ENCODE data around the gene EPB41L5. TPM values are rescaled to one million over a fixed set of nuclear protein-coding genes. Genes with fewer than 3 reads are reported as not detected.
"Not testable (repeated sequence)": the region's sequence is repeated elsewhere in the genome, so short reads cannot be mapped to it uniquely, and the experiment has no call there.

Gene EPB41L5
- total RNA-seq, 2 donors from 2014 or later = 3.2 to 9.2 TPM

DNA sequence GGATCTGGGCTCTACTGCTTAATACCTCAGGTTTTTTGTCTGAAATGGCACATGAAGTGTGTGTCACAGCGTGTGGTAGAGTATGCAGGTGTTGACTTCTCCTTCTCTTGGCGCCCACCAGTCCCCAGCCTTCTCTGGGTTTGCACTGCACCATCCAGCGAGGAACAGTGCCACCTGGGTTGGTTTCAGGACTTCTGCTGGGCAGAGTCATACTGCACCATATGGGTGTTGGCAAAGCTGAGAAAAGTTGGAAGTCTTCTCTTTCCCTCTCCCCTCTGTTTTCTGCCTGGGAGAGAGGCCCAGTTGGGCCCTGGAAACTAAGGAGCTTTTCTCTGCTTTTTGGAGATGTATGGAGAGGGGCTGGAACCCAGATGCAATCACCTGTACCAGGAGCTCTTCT is 166.5 kb downstream of the EPB41L5 start:
- Mint-ChIP-seq H3K27ac (peak overlapping the region; percentile 48 to 61), H3K36me3 (peaks cover 5 to 10% of the 10 kb centered on the region in 2 donors), H3K9me3 (peaks cover 0 to 7% of the 10 kb centered on the region in 2 donors)
- no peak for DNase-seq (ENCODE audit: low spot score in 2 of 2)
- ATAC-seq = no peak

DNA sequence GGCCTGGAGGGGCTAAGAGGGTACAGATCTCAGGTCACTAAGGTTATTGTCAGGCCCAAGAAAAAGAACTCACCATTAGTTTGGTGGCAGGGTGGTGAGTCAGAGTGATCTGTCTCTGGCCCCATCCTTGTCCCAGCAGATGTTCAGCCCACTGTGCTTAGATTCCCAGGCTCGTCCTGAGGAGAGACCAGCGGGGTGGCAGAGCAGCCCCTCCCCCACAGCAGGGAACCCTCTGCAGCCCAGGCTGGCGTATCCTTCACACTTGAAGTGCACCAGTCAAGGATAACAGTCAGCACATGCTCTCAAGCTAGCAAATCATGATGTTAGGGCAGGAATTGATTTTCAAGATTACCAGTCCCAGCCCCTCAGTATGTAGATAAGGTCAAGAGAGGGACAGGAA is 167.2 kb downstream of the EPB41L5 start:
- no peak for ATAC-seq
- H3K27ac Mint-ChIP-seq = peak overlapping the region in 1 of 2 donors; percentile 61
- peaks cover 6 to 10% of the 10 kb centered on the region in 2 donors for H3K36me3 Mint-ChIP-seq
- peaks cover 0 to 7% of the 10 kb centered on the region in 2 donors for H3K9me3 Mint-ChIP-seq
- DNase-seq (ENCODE audit: low spot score in 2 of 2) = no peak

DNA sequence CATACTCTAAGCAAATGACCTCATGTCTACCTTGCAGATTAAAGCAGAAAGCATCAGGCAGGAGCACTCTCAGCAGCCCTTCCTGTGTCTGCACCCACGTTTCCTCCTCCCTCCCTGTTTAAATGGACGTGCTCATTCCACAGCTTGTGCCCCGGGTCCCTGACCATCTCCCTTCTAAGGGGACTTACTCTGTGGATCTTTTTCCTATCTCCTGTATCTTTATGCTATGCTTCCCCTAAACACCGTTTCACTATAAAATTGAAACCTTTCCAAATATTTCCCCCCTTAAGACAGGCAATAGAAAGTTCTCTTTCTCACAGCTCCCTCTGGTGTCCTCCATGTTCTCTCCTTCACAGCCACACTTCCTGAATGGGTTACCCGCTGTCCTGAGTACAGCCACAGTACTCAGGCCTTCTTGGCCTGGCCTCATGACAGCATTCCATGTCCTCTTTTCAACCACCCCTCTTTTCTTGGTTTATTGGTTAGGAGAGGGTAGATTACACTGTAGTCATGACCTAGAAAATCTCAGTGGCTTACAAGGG is 169.2 kb downstream of the EPB41L5 start:
- peaks cover 10% of the 10 kb centered on the region in 2 donors for H3K36me3 Mint-ChIP-seq
- peaks cover 3 to 7% of the 10 kb centered on the region in 2 donors for H3K9me3 Mint-ChIP-seq
- ATAC-seq (no peak), DNase-seq (ENCODE audit: low spot score in 2 of 2) (no peak)
- peak overlapping the region; percentile 43 to 58 for H3K27ac Mint-ChIP-seq

DNA sequence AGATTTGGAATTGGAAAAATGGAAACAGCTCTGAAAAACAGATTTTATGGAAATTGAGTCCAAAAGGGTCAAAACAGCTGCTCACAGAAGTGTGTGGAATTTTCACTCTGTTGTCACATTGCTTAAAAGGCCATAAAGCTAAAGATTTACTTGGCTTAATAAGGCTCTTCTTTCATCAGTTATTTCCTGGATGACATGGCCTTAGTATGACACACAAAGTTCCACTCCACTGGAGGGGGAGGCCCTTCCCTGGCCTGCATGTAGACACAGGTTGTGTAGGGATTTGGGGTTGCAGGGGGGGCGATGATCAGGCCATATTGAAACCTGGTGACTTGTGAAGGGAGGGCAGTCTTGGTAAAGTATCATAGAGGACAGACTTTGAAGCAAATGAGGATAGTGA is 176.3 kb downstream of the EPB41L5 start:
- Mint-ChIP-seq H3K9me3 (peaks cover 20 to 26% of the 10 kb centered on the region in 2 donors), H3K36me3 (peaks cover 16 to 30% of the 10 kb centered on the region in 2 donors), H3K27ac (no peak overlapping the region)
- no peak for DNase-seq (ENCODE audit: low spot score in 2 of 2)
- ATAC-seq = peak in 1 of 2 donors; percentile 49

DNA sequence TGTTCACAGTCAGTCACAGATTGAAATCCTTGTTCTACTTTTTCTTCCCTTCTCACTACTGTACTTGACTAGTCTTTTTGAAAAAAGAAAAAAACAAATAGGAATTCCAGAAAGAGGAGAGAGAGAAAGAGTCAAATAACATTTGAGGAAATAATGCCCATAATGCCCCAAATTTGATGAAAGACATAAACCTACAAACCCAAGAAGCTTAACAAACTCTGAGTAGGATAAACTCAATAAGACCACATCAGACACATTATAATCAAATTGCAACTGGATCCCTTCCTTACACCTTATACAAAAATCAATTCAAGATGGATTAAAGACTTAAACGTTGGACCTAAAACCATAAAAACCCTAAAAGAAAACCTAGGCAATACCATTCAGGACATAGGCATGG is 179.4 kb downstream of the EPB41L5 start:
- DNase-seq (ENCODE audit: low spot score in 2 of 2) = no peak
- Mint-ChIP-seq H3K9me3 (peaks cover 20 to 27% of the 10 kb centered on the region in 2 donors), H3K27ac (no peak overlapping the region), H3K36me3 (peaks cover 16 to 27% of the 10 kb centered on the region in 2 donors)
- no peak for ATAC-seq

DNA sequence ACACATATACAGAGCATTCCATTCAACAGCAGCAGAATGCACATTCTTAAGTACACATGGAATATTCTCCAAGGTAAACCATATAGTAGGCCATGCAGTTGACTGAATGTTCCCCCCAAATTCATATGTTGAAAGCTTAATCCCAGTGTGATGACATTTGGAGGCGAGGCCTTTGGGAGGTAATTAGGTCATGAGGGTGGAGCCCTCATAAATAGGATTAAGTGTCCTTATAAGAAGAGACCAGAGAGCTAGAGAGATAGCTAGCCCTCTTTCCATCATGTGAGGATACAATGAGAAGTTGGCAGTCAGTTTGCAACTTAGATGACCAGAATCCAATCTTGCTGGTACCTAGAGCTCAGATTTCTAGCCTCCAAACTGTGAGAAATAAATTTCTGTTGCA is 182.7 kb downstream of the EPB41L5 start:
- Mint-ChIP-seq H3K27ac (no peak overlapping the region), H3K36me3 (peaks cover 22 to 27% of the 10 kb centered on the region in 2 donors), H3K9me3 (peaks cover 27 to 29% of the 10 kb centered on the region in 2 donors)
- ATAC-seq (no peak), DNase-seq (ENCODE audit: low spot score in 2 of 2) (no peak)

DNA sequence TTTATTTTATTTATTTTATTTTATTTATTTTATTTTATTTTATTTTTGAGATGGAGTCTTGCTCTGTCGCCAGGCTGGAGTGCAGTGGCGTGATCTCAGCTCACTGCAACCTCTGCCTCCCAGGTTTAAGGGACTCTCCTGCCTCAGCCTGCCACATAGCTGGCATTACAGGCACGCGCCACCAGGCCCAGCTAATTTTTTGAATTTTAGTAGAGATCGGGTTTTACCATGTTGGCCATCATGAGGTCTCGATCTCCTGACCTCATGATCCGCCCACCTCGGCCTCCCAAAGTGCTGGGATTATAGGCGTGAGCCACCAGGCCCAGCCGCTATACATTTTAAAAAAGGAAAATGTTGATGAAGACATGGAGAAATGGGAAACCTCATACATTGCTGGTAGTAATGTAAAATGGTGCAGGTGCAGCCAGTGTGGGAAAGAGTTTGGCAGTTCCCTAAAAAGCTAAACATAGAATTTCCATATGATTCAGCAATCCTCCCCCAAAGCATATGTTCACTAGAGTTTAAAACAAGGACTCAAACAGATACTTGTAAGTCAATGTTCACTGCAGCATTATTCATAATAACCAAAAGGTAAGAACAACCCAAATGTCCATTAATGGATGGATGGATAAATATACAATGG is 187.1 kb downstream of the EPB41L5 start:
- ATAC-seq; H3K36me3 Mint-ChIP-seq; H3K27ac Mint-ChIP-seq; DNase-seq (ENCODE audit: low spot score in 2 of 2): not testable (repeated sequence)
- H3K9me3 Mint-ChIP-seq = peaks cover 9 to 11% of the 10 kb centered on the region in 2 donors

DNA sequence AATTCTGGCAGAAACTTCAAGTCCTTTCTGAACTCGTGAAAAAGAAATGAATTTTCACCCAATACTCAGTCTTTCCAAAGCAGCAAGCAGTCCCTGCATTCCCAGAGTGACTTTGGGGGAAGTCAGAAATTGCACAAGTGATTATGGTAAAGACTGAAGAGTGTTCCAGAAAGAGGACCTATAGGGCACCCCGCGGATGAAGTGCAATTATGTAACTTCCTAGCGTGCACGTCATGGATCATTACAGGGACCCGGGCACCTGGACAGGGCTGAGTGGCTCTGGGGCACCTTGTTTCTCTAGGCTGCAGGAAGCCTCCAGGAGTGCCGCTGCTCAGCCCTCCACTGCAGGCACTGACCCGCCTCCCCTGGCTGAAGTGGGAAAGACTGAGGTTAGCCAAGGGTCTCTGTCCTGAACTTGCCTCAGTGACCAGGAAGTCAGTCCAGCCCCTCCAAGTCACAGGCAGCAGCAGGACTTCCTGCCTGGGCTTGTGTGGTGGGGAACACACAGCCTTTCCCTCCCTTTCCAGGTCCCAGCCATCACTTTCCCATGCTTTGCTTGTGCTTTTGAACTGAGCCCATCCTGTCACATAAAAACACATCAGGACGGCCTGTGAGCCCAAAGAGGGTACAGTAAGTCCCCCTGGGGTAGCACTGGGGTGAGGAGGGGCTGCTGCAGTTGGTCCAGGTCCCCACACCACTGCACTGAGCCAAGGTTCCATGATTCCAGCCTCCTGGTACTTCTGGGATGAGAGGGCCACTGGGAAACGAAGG is 190.6 kb downstream of the EPB41L5 start:
- Mint-ChIP-seq H3K36me3 (peaks cover 0 to 6% of the 10 kb centered on the region in 2 donors), H3K27ac (no peak overlapping the region), H3K9me3 (peaks cover 4 to 9% of the 10 kb centered on the region in 2 donors)
- DNase-seq (ENCODE audit: low spot score in 2 of 2) (no peak), ATAC-seq (no peak)

DNA sequence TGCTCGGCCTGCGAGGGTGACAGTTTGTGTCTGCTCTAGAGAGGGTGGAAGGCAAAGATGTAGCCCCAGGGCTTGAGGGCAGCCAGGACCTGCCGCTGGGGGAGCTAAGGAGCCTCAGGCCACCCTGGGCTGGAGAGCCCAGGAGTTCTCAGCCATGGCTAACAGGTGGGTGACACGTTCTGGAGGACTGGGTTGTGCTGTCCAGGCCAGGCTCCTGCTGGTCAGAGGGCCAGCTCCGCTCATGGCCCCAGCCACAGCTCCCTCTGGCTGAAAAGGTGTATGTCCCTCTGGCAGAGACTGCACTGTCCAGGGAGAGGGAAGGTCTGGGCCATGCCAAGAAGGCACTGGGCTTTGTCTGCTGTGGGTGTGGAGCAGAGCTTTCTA is 191.1 kb downstream of the EPB41L5 start:
- H3K9me3 Mint-ChIP-seq = peaks cover under 1 to 5% of the 10 kb centered on the region in 2 donors
- DNase-seq (ENCODE audit: low spot score in 2 of 2) = no peak
- H3K36me3 Mint-ChIP-seq = peaks cover 0 to 2% of the 10 kb centered on the region in 2 donors
- no peak overlapping the region for H3K27ac Mint-ChIP-seq
- peak in 1 of 2 donors; percentile 24 for ATAC-seq

DNA sequence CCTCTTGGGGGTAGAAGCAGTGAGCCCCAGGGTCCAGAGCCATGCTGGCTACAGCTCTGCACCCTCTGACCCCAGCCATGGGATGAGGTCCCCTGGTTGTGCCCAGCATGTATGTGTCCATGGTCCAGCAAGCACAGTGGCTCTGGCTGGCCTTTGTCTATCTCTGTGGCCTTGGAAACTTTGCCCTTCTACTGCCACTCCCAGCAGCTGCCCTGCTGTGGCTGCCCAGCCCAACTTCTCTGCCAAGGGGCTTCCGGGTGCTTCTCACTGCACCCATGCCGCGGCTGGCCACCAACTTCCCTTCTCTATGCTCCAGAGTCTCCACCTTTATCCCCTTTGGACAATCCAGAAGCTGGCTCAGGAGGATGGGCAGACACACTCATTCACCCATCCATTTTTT is 191.5 kb downstream of the EPB41L5 start:
- ATAC-seq (no peak), DNase-seq (ENCODE audit: low spot score in 2 of 2) (no peak)
- H3K9me3 Mint-ChIP-seq = peaks cover 0 to 4% of the 10 kb centered on the region in 2 donors
- no peaks in the 10 kb centered on the region for H3K36me3 Mint-ChIP-seq
- peak overlapping the region in 1 of 2 donors; percentile 45 for H3K27ac Mint-ChIP-seq

DNA sequence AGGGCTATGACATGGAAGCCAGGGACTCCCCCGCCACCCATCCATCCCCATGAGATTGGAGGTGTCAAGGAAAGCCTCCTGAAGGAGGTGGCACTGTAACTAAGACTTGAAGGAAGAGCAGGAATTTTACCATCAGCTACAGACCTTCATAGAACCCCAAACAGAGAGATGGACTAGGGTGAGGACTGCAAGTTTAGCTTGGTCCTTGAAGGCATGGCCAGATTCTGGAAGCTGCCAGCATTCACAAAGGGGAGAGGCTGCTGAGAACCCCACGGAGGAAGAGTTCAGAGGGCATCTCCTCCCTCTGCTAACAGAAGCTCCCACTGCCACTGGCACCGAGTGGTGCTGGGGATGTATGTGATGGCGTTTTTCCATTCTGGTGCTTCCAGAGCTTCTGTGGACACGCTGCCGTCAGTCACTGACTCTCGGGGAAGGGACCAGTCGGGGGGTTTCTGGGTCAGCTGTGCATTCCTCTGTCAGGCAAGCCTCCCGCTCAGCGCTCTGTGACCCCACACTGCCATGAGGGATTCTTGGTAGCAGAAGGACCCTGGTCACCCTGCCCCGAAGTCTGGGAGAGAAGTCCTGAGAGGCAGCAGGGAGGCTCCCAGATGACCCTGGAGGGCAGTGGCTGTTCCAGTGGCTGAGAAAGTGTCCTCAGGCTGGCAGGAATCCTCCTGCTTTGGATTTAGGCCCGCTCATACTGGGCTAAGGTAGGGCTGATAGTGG is 192.2 kb downstream of the EPB41L5 start:
- ATAC-seq (no peak), DNase-seq (ENCODE audit: low spot score in 2 of 2) (no peak)
- H3K9me3 Mint-ChIP-seq = peaks cover 0 to 4% of the 10 kb centered on the region in 2 donors
- H3K36me3 Mint-ChIP-seq = no peaks in the 10 kb centered on the region
- H3K27ac Mint-ChIP-seq = peak overlapping the region in 1 of 2 donors; percentile 45

DNA sequence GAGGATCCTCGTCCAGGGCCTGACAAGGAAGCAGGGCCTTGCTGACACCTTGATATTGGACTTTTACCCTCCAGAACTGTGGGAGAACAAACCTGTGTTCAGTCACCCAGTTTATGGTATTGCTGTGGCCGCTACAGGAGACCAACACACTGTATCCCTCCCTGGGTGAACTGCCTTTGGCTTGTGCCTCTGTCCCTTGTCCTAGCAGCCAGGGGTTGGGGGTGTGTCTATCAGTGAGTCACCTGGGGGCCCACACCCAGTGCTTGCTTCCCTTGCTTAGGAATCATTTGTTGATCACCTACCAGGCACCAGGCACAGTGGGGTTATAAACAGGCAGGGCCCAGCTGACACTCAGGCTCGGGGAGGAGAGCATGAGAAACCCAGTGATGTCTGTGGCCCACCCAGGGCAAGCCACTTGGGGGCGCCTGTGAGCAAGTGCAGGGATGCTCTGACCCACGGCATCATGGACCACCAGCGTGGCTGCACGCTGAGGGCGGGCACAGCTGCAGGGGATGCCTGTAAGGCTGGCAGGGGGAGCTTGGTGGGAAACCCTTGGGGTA is 193.2 kb downstream of the EPB41L5 start:
- H3K27ac Mint-ChIP-seq = no peak overlapping the region
- peak in 1 of 2 donors; percentile 75 for DNase-seq (ENCODE audit: low spot score in 2 of 2)
- ATAC-seq = peak; percentile 55 to 64
- H3K9me3 Mint-ChIP-seq = no peaks in the 10 kb centered on the region
- H3K36me3 Mint-ChIP-seq = no peaks in the 10 kb centered on the region

DNA sequence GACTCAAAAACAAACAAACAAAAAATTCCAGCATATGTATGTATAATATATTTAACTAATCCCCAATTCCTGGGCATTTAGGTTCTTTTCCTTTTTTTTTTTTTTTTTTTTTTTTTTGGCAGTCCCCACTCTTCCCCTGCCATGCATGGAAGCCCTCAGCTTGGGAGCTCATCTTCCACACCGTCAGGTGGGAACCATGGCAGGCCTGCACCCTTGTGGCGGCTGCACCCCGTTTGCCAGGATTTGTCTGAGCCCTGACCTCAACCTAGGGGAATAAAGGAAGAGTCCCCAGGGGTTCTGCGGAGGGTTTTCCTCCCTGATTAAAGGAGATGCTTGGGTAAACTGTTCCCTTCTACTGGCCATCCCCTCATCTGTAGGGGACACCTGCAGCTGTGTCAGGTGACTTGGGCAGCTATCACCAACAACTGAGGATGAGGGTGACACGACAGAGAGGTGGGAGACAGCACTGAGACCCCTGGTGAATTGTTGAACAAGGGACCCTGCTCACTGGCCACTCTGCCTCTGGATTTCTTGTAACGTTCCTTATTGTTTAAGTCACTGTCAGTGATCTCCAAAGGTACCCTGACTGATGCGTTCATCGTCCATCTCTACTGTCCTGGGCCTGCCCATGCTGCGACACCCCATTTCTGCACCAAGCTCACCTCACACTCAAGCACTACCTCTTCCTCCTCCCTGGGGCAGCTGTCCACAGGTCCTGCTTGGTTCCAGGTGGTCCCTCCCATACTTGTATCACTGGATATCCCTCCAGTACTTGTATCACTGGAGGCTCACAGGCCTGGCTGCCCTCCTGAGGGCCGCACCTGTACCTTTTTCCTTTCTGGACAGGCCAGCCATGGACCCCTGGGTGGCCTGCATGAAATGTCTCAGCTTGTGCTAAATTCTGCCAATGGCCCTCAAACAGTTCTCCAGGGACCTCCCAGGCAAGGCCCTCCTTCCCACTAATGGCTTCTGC is 195.8 kb downstream of the EPB41L5 start:
- Mint-ChIP-seq H3K27ac (peak overlapping the region; percentile 44 to 70), H3K9me3 (no peaks in the 10 kb centered on the region), H3K36me3 (no peaks in the 10 kb centered on the region)
- ATAC-seq (no peak), DNase-seq (ENCODE audit: low spot score in 2 of 2) (no peak)

DNA sequence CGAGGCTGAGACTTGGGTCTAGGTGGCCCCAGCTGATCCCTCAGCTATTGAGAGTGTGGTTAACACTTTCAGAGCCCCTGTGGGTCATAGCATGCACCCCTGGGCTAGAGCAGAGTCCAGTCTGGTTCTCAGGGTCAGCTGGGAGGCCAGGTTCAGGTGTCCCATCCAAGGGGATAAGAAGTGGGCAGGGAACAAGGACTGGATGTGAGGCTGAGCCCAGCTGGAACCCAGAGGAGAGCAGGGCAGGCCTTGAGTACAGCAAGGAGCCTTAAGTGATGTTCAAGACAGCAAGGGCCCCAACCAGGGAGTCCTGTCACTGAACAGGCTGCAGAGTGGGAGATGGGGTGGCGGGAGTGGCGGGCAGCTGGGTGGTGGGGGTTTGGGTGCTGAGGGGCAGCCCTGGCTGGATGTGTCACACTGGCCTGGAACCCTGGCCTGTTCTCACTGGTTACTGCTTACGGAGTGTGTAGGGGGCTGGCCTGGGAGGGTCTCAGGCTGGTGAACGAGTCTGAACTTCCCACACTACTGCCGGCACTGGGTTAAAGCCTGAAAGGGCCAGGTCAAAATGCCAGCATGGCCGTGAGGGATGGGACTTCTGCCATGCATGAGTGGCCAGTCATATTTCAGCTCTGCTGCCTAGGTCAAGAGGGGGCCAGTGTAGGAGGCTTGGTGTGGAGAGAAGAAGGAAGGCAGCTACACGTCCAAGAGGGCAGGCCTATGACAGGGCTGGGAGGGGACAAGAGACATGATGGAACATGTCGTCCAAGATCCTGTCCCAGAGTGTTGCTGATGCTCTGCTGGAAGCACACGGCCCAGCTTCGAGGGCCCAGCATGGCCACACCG is 196.8 kb downstream of the EPB41L5 start:
- H3K9me3 Mint-ChIP-seq = no peaks in the 10 kb centered on the region
- peak overlapping the region; percentile 65 to 70 for H3K27ac Mint-ChIP-seq
- DNase-seq (ENCODE audit: low spot score in 2 of 2) (no peak), ATAC-seq (peak; percentile 14 to 17)
- no peaks in the 10 kb centered on the region for H3K36me3 Mint-ChIP-seq

DNA sequence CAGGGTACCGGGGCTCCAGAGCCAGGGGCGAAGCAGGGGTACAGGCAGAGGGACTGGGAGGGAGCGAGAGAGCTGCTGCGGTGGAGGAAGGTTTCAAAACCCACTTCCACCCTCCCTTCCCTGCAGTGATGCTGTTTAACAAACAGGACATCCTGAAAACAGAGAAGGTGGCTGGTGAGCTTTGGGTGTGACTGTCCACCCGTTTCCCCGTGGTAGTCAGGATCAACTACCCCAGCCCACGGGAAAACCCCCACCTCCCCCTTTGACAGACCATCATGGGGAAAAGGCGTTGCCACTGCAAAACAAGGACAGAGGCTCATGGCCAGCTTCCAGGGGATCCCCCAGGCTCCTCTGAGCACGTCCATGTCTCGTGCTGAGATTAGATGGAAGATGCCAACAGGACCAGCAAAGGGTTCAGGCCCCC is 197.4 kb downstream of the EPB41L5 start:
- DNase-seq (ENCODE audit: low spot score in 2 of 2) (no peak), ATAC-seq (peak; percentile 51 to 70)
- H3K9me3 Mint-ChIP-seq = no peaks in the 10 kb centered on the region
- peak overlapping the region; percentile 65 to 70 for H3K27ac Mint-ChIP-seq
- H3K36me3 Mint-ChIP-seq = no peaks in the 10 kb centered on the region
